Erythroblast (primary cell): ENCODE data around the gene PRDM1.

Experiments used
- GATA1 ChIP-seq: IDR thresholded peaks from 2 replicates; pipeline ENCODE4 v1.6.1; 2011; ENCODE audit warnings: low read depth, mild to moderate bottlenecking, control low read depth, low read length, moderate library complexity
- POLR2A ChIP-seq: IDR thresholded peaks from 2 replicates; pipeline ENCODE4 v1.6.1; 2011; ENCODE audit warnings: mild to moderate bottlenecking, low read length

DNA sequence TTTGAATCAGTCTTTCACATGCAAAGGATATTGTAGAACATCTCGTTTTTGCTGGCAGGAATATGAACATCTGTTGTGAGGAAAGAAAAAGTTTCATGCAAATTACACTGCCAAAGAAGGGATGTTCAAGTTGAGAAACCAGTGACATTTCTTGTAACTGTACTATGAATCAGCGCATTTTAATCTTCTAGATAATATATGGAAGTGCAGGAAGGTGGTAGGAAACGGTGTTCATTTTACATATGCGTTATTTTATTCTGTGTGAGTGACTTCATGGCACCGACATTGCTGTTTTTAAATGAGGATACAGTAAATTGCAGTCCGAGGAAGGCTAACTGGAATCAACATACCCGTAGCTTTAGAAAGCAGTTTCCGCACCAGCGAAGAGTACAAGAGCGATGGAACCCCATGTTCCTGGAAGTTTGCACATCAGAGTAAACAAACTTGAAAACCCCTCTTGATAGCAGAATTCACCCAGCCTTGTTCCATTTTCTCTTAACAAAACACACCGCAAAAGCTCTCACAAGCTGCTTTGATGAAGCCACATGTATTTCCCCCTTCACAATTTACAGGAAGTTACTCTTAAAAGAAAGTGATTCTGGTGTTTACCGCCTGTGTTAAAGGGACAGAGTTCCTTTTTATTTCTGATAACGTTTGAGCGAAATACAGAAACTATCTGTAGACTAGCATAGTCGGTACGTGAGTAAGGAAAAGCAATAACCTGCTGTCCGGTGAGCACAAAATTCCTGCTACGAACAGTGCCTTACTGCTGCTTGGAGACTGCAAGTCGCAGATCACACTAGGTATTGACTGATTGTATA, 11.5 kb downstream of the PRDM1 start:
- TF ChIP-seq POLR2A: peak; percentile 63
- no peak for TF ChIP-seq GATA1
